Measurements from ENCODE around the gene LLGL2. TPM values are rescaled to one million over a fixed set of nuclear protein-coding genes. Genes with fewer than 3 reads are reported as not detected.
A peak's percentile ranks its signal among the peaks of the same experiment; 100 is the strongest.

The LLGL2 gene
- total and polyA plus RNA-seq, 2 experiments from 2014 or later: 35.2 to 40.3 TPM

- no peak for DNase-seq (ENCODE audit: low read depth in 1 of 2, low spot score in 1 of 2)
- no peak overlapping the region for H3K4me3 ChIP-seq
- no peaks in the 10 kb centered on the region for H3K36me3 ChIP-seq
- peak overlapping the region; percentile 73 for H3K27ac ChIP-seq
- peaks cover 8% of the 10 kb centered on the region for H3K4me1 ChIP-seq (ENCODE audit: low read depth)
- TF ChIP-seq, protein P1, sequence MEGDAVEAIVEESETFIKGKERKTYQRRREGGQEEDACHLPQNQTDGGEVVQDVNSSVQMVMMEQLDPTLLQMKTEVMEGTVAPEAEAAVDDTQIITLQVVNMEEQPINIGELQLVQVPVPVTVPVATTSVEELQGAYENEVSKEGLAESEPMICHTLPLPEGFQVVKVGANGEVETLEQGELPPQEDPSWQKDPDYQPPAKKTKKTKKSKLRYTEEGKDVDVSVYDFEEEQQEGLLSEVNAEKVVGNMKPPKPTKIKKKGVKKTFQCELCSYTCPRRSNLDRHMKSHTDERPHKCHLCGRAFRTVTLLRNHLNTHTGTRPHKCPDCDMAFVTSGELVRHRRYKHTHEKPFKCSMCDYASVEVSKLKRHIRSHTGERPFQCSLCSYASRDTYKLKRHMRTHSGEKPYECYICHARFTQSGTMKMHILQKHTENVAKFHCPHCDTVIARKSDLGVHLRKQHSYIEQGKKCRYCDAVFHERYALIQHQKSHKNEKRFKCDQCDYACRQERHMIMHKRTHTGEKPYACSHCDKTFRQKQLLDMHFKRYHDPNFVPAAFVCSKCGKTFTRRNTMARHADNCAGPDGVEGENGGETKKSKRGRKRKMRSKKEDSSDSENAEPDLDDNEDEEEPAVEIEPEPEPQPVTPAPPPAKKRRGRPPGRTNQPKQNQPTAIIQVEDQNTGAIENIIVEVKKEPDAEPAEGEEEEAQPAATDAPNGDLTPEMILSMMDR (IDR thresholded peaks at IDR 0.05; ENCODE audit: low read depth, low read length): no peak
- no peaks in the 10 kb centered on the region for H3K9me3 ChIP-seq (ENCODE audit: low read depth)
- H3K27me3 ChIP-seq: no peaks in the 10 kb centered on the region
Observed at GRCh38 chr17:75584849-75585175, 59.3 kb downstream of the LLGL2 start.

GRCh38 chr17:75587675-75588595, 62.4 kb downstream of the LLGL2 start, which contains the start of gene MYO15B:
TSS of gene MYO15B (plus strand) at chr17:75587800. CDS start at chr17:75588058, 258 bp downstream.
- TF ChIP-seq, protein P1 (IDR thresholded peaks at IDR 0.05; ENCODE audit: low read depth, low read length): peak; percentile 36
- Histone ChIP-seq H3K9me3 (ENCODE audit: low read depth) (no peaks in the 10 kb centered on the region), H3K4me3 (peak within 1 kb of the TSS; percentile 5), H3K27ac (no peak within 1 kb of the TSS), H3K4me1 (ENCODE audit: low read depth) (peaks cover 8% of the 10 kb centered on the region), H3K36me3 (no peaks in the 10 kb centered on the region), H3K27me3 (no peaks in the 10 kb centered on the region)
- DNase-seq (ENCODE audit: low read depth in 1 of 2, low spot score in 1 of 2): peak; percentile 47 to 62

- no peak for DNase-seq (ENCODE audit: low read depth in 1 of 2, low spot score in 1 of 2)
- Histone ChIP-seq H3K36me3 (no peaks in the 10 kb centered on the region), H3K9me3 (ENCODE audit: low read depth) (no peaks in the 10 kb centered on the region), H3K4me1 (ENCODE audit: low read depth) (peaks cover 8% of the 10 kb centered on the region), H3K27me3 (no peaks in the 10 kb centered on the region), H3K4me3 (peak overlapping the region; percentile 5), H3K27ac (no peak overlapping the region)
- TF ChIP-seq, protein P1 (IDR thresholded peaks at IDR 0.05; ENCODE audit: low read depth, low read length): no peak
Observed at GRCh38 chr17:75588596-75589011, 63.1 kb downstream of the LLGL2 start.

DNA sequence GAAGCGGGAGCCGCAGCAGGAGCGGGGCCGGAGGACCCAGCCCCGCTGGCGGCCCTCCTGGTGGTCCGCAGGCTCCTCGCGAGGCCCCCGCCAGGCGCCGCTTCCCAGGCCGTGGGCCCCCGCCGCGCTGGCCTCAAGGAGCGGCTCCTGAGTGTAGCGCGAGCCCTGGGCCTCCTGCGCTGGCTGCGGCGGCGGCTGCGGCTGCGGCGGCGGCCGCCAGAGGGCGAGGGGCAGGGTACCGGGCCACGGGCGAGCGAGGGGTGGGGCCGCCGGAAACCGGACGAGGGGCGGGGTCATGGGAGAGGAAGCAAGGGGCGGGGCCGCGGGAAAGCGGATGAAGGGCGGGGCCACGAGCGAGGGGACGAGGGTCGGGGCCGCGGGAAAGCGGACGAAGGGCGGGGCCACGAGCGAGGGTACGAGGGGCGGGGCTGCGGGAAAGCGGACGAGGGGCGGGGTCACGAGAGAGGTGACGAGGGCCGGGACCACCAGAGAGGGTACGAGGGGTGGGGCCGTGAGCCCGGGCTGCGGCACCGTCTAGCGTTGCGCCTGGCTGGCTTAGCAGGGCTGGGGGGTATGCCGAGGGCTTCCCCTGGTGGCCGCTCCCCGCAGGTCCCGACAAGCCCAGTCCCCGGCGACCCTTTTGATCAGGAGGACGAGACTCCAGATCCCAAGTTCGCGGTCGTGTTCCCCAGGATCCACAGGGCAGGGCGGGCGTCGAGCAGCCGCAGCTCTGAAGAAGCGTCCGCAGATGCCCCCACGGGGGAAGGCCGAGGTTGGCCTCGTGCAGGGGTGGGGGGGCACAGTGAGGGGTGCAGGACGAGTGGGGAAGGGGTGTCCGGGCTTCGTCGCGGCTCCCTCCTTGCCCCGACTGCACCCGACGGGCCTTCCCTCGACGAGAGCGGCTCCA, 63.8 kb downstream of the LLGL2 start:
- TF ChIP-seq, protein P1 (IDR thresholded peaks at IDR 0.05; ENCODE audit: low read depth, low read length): peak; percentile 18
- no peaks in the 10 kb centered on the region for H3K36me3 ChIP-seq
- DNase-seq (ENCODE audit: low read depth in 1 of 2, low spot score in 1 of 2): peak; percentile 94 to 97
- H3K9me3 ChIP-seq (ENCODE audit: low read depth): no peaks in the 10 kb centered on the region
- H3K4me1 ChIP-seq (ENCODE audit: low read depth): peaks cover 6% of the 10 kb centered on the region
- H3K27ac ChIP-seq: no peak overlapping the region
- H3K4me3 ChIP-seq: peak overlapping the region; percentile 27
- no peaks in the 10 kb centered on the region for H3K27me3 ChIP-seq

DNA sequence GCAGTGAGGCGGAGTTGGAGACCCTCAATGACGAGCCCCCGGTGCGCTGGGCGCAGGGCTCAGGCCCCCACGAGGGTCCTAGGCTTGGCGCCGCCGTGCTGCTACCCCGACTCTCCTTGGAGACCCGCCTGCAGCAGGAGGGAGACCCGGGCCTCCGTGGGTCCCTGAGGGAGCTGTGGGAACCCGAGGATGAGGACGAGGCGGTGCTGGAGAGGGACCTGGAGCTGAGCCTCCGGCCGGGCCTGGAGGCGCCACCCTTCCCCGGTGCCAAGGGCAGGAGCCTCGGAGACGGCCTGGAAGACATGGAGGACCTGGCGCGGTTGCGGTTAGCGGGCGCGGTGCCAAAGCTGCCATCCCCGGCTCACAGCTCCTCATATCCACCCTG, 64.4 kb downstream of the LLGL2 start:
- TF ChIP-seq, protein P1 (IDR thresholded peaks at IDR 0.05; ENCODE audit: low read depth, low read length): no peak
- no peak overlapping the region for H3K27ac ChIP-seq
- no peaks in the 10 kb centered on the region for H3K9me3 ChIP-seq (ENCODE audit: low read depth)
- H3K4me3 ChIP-seq: peak overlapping the region; percentile 27
- no peaks in the 10 kb centered on the region for H3K4me1 ChIP-seq (ENCODE audit: low read depth)
- H3K36me3 ChIP-seq: no peaks in the 10 kb centered on the region
- no peaks in the 10 kb centered on the region for H3K27me3 ChIP-seq
- no peak for DNase-seq (ENCODE audit: low read depth in 1 of 2, low spot score in 1 of 2)

Data from cardiac muscle cell (in vitro differentiated cells and primary cell).